ENCODE measurements around the gene RAD18. TPM values are rescaled to one million over a fixed set of nuclear protein-coding genes. Genes with fewer than 3 reads are reported as not detected.

RAD18 gene
- total RNA-seq, 2 donors from 2014 or later: 3.6 to 4.6 TPM

DNA sequence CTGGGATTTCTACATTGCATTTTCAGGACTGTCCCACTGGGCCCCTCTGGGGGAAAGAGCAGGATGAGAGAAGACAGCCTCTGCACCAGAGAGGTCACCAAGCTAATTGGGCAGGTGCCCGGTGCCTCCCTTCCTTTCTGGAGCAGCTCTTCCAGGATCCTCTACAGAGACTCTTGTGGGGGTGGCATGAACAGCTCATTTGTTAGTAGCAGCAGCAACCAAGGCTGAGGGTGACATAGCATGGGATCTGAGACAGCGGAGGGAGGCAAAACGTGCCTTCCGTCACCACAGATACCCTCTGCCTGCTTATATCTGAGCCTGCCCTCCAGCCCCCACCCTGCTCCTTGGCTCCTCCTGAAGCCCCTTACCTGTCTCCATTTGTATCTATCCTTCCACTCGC lies 110.8 kb downstream of the RAD18 start:
- intact Hi-C loops (cut with DNase I): no loop called here
- no peak for TF ChIP-seq POLR2A (IDR thresholded peaks at IDR 0.05)
- TF ChIP-seq, protein P1, sequence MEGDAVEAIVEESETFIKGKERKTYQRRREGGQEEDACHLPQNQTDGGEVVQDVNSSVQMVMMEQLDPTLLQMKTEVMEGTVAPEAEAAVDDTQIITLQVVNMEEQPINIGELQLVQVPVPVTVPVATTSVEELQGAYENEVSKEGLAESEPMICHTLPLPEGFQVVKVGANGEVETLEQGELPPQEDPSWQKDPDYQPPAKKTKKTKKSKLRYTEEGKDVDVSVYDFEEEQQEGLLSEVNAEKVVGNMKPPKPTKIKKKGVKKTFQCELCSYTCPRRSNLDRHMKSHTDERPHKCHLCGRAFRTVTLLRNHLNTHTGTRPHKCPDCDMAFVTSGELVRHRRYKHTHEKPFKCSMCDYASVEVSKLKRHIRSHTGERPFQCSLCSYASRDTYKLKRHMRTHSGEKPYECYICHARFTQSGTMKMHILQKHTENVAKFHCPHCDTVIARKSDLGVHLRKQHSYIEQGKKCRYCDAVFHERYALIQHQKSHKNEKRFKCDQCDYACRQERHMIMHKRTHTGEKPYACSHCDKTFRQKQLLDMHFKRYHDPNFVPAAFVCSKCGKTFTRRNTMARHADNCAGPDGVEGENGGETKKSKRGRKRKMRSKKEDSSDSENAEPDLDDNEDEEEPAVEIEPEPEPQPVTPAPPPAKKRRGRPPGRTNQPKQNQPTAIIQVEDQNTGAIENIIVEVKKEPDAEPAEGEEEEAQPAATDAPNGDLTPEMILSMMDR (IDR thresholded peaks at IDR 0.05): no peak
- DNase-seq: no peak

DNA sequence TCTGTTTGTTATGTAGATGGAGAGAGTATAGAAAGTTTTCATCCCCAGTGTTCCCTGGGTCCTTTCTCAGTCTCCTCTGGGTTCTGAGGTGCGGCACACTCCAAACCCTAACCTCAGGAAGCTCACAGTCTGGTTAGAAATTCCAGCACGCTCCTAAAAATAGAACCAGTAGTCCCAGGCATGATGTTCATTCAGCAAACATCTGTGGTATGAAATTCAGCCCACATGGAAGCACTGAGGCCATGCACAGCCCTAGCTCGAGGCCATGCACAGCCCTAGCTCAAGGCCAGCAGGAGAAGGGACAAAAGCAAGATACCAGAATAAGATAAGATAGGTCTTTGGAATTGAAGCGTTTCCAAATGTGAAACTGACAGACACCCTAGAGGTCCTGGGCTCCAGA lies 111.6 kb downstream of the RAD18 start:
- Histone ChIP-seq H3K27ac (no peak overlapping the region), H3K4me1 (no peaks in the 10 kb centered on the region), H3K36me3 (replicated peaks in 1 of 2; ENCODE audit: insufficient read depth in 1 of 2, low read depth in 2 of 2) (no peaks in the 10 kb centered on the region), H3K27me3 (no peaks in the 10 kb centered on the region), H3K4me3 (no peak overlapping the region), H3K9me3 (no peaks in the 10 kb centered on the region)
- DNase-seq: no peak
- WGBS, 2 donors: 44 to 59% methylated on average over 4 of the region's 4 CpGs
- intact Hi-C loops (cut with DNase I): no loop called here
- no peak for ATAC-seq
- TF ChIP-seq POLR2A (IDR thresholded peaks at IDR 0.05): no peak
- TF ChIP-seq, protein P1 (IDR thresholded peaks at IDR 0.05): no peak

More for the DNA sequence above, 110.8 kb downstream of the RAD18 start:
- 72 to 91% methylated on average over 5 of the region's 5 CpGs for WGBS, 2 donors
- Histone ChIP-seq H3K27ac (no peak overlapping the region), H3K9me3 (no peaks in the 10 kb centered on the region), H3K4me1 (no peaks in the 10 kb centered on the region), H3K36me3 (replicated peaks in 1 of 2; ENCODE audit: insufficient read depth in 1 of 2, low read depth in 2 of 2) (no peaks in the 10 kb centered on the region), H3K4me3 (no peak overlapping the region), H3K27me3 (no peaks in the 10 kb centered on the region)
- ATAC-seq: no peak

DNA sequence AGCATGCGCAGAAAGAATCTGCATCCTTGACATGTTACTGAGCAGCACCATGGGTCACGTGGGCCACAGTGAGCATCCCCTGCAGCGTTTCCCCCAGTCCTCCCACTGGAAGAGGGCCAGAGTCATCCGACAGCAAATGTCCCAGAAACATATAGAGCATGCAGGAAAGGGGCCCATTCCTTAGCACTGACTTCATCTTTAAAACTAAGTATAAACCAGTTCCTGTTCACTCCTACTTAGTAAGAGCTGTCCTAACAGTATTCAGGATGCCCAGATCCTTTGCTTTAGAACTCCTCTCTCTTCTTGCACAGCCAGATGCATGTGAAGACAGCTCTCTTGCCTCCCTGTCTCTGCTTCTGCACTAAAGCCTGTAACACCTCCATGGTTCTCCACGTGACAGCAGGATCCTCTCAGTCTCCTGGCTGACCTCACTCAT lies 114.6 kb downstream of the RAD18 start:
- no peak overlapping the region for H3K4me3 ChIP-seq
- no peak overlapping the region for H3K27ac ChIP-seq
- H3K27me3 ChIP-seq: no peaks in the 10 kb centered on the region
- TF ChIP-seq, protein P1 (IDR thresholded peaks at IDR 0.05): no peak
- no peak for TF ChIP-seq POLR2A (IDR thresholded peaks at IDR 0.05)
- no peaks in the 10 kb centered on the region for H3K36me3 ChIP-seq (replicated peaks in 1 of 2; ENCODE audit: insufficient read depth in 1 of 2, low read depth in 2 of 2)
- no peak for ATAC-seq
- intact Hi-C loops (cut with DNase I): no loop called here
- WGBS, 2 donors: 65 to 70% methylated on average over 5 of the region's 5 CpGs
- no peak for DNase-seq
- no peaks in the 10 kb centered on the region for H3K9me3 ChIP-seq
- no peaks in the 10 kb centered on the region for H3K4me1 ChIP-seq

DNA sequence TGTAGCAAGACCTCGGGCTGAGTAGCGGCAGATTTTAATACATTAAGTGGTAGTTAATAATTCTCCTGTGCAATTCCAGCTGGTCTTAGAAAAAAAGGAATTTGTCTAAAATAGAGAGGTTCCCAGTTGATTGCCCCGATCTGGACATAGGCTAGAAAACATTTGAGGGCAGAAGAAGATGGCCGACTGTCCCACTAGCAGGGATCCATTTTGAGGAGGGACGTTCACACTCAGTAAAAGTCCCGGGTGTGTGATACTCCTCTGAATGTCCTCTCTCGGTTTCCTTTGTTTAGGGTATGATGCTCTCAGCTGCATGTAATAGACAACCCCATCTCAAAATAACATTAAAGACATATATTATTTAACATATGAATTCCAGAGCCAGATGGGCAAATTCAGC lies 116.0 kb downstream of the RAD18 start:
- Histone ChIP-seq H3K9me3 (no peaks in the 10 kb centered on the region), H3K36me3 (replicated peaks in 1 of 2; ENCODE audit: insufficient read depth in 1 of 2, low read depth in 2 of 2) (no peaks in the 10 kb centered on the region), H3K27ac (no peak overlapping the region), H3K4me1 (no peaks in the 10 kb centered on the region), H3K27me3 (no peaks in the 10 kb centered on the region), H3K4me3 (no peak overlapping the region)
- intact Hi-C loops (cut with DNase I): no loop called here
- WGBS, 2 donors: 73 to 86% methylated on average over 7 of the region's 7 CpGs
- TF ChIP-seq, protein P1 (IDR thresholded peaks at IDR 0.05): no peak
- no peak for TF ChIP-seq POLR2A (IDR thresholded peaks at IDR 0.05)
- ATAC-seq (no peak), DNase-seq (no peak)

DNA sequence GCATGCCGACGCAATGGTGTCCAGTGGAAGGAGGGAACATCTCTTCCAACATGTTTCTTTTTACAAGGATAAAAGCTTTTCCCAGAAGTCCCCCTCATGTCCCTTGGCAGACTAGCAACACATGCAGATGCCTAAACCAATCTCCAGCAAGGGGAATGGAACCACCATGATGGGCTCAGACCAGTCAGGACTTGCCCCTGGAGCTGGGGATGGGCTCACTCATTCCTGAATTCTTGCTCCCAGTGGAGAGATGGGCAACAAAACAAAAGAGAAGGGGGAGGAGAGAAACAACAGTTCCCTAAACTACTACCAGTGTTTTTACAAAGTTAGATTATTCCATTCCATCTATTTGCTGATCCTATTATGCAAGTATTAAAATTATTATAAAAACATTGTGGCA lies 117.1 kb downstream of the RAD18 start:
- H3K4me1 ChIP-seq: no peaks in the 10 kb centered on the region
- H3K27ac ChIP-seq: no peak overlapping the region
- no peak for DNase-seq
- WGBS, 2 donors: 82 to 87% methylated on average over 2 of the region's 2 CpGs
- H3K27me3 ChIP-seq: no peaks in the 10 kb centered on the region
- TF ChIP-seq, protein P1 (IDR thresholded peaks at IDR 0.05): no peak
- TF ChIP-seq POLR2A (IDR thresholded peaks at IDR 0.05): no peak
- intact Hi-C loops (cut with DNase I): no loop called here
- no peak for ATAC-seq
- H3K36me3 ChIP-seq (replicated peaks in 1 of 2; ENCODE audit: insufficient read depth in 1 of 2, low read depth in 2 of 2): no peaks in the 10 kb centered on the region
- H3K4me3 ChIP-seq: no peak overlapping the region
- no peaks in the 10 kb centered on the region for H3K9me3 ChIP-seq
